PC-3 (cell line): Measurements from ENCODE around the gene LBR. TPM values are rescaled to one million over a fixed set of nuclear protein-coding genes. Genes with fewer than 3 reads are reported as not detected.

Experiments
- ATAC-seq: fragments of 200-7000 bp; cut with Tn5 transposase; 2 replicates; pipeline ENCODE4 v1.9.1; 2020; ENCODE audit warnings: mild to moderate bottlenecking, moderate library complexity
- BruUV-seq: library from RNA; stranded (reverse); fragments of 400-500 nt; replicated peaks from 2 replicates; lab custom pipeline; 2021; lab: Mats Ljungman, UMichigan
- CTCF ChIA-PET: fragments of 300-600 bp; sonication (Branson Sonifier 250); formaldehyde crosslinking; loops from one replicate; lab custom pipeline; 2022; ENCODE audit warnings: antibody characterized with exemption; lab: Charles Lee
- POLR2A ChIA-PET: fragments of 300-600 bp; sonication (Branson Sonifier 250); formaldehyde crosslinking; loops from one replicate; lab custom pipeline; 2022; ENCODE audit warnings: antibody characterized with exemption; ENCODE audit not compliant: unreplicated experiment; lab: Charles Lee
- DNase-seq: peaks from one replicate; pipeline ENCODE4 v3.0.0-alpha.2; 2015
- H2AFZ ChIP-seq: fragments of 300-600 bp; sonication (generic); 2 replicates; pipeline ENCODE4 v1.6.0; 2016; ENCODE audit warnings: antibody characterized with exemption, low read length
- H3F3A ChIP-seq: fragments of 300-600 bp; sonication (generic); one replicate; pipeline ENCODE4 v1.6.0; 2017; ENCODE audit warnings: antibody characterized with exemption, low read length, control low read depth, mild to moderate bottlenecking; ENCODE audit not compliant: unreplicated experiment
- H3K27ac ChIP-seq: fragments of 300-600 bp; sonication (generic); 2 replicates; pipeline ENCODE4 v1.5.1; 2016; ENCODE audit warnings: mild to moderate bottlenecking, low read length
- H3K27me3 ChIP-seq: fragments of 300-600 bp; sonication (generic); 2 replicates; pipeline ENCODE4 v1.6.1; 2016; ENCODE audit warnings: low read length, mixed read lengths
- H3K36me3 ChIP-seq: fragments of 300-600 bp; sonication (generic); 2 replicates; pipeline ENCODE4 v1.6.1; 2016; ENCODE audit warnings: low read depth, mixed run types, low read length, mixed read lengths
- H3K4me1 ChIP-seq: fragments of 300-600 bp; sonication (generic); 2 replicates; pipeline ENCODE4 v1.5.1; 2016; ENCODE audit warnings: low read length; ENCODE audit not compliant: insufficient read depth
- H3K4me2 ChIP-seq: fragments of 300-600 bp; sonication (generic); 2 replicates; pipeline ENCODE4 v1.6.0; 2016; ENCODE audit warnings: low read length
- H3K4me3 ChIP-seq: fragments of 300-600 bp; sonication (generic); 2 replicates; pipeline ENCODE4 v1.5.1; 2016; ENCODE audit warnings: mild to moderate bottlenecking, low read length, mixed read lengths
- H3K79me2 ChIP-seq: fragments of 300-600 bp; sonication (generic); 2 replicates; pipeline ENCODE4 v1.6.1; 2017; ENCODE audit warnings: low read length, mixed read lengths
- H3K9ac ChIP-seq: fragments of 300-600 bp; sonication (generic); 2 replicates; pipeline ENCODE4 v1.6.0; 2016; ENCODE audit warnings: mild to moderate bottlenecking, low read length
- H3K9me2 ChIP-seq: fragments of 300-600 bp; sonication (generic); replicated peaks from 2 replicates; pipeline ENCODE4 v1.6.1; 2016; ENCODE audit warnings: mixed run types, low read length, mixed read lengths
- H3K9me3 ChIP-seq: fragments of 300-600 bp; sonication (generic); 2 replicates; pipeline ENCODE4 v1.6.1; 2016; ENCODE audit warnings: low read length, mixed read lengths
- H4K20me1 ChIP-seq: fragments of 300-600 bp; sonication (generic); 2 replicates; pipeline ENCODE4 v1.6.1; 2016; ENCODE audit warnings: low read length, mixed read lengths
- CTCF ChIP-seq: fragments of 300-600 bp; sonication (generic); conservative IDR thresholded peaks from 2 replicates; pipeline ENCODE4 v1.5.1; 2017; ENCODE audit warnings: antibody characterized with exemption, low read depth, mild to moderate bottlenecking, low read length
- EZH2 ChIP-seq: fragments of 300-600 bp; sonication (generic); IDR thresholded peaks from one replicate; pipeline ENCODE4 v1.6.1; 2017; ENCODE audit warnings: antibody characterized with exemption, mild to moderate bottlenecking, low read length; ENCODE audit not compliant: unreplicated experiment
- EZH2phosphoT487 ChIP-seq: fragments of 300-600 bp; sonication (generic); IDR thresholded peaks from 2 replicates; pipeline ENCODE4 v1.6.1; 2018; ENCODE audit warnings: mild to moderate bottlenecking, antibody characterized with exemption, low read length, borderline replicate concordance
- intact Hi-C: fragments of 100-400 bp; cut with micrococcal nuclease; formaldehyde crosslinking; loops from 2 replicates; pipeline ENCODE4 v1.9.0; 2023
- total RNA-seq: library from RNA; depleted of rRNA; stranded (reverse); fragments of >200 nt; gene quantifications from 2 replicates; pipeline ENCODE4 v1.2.3, GENCODE V29; 2014

Gene LBR
- total RNA-seq, 1 experiment from 2014 or later = 35.1 TPM

DNA sequence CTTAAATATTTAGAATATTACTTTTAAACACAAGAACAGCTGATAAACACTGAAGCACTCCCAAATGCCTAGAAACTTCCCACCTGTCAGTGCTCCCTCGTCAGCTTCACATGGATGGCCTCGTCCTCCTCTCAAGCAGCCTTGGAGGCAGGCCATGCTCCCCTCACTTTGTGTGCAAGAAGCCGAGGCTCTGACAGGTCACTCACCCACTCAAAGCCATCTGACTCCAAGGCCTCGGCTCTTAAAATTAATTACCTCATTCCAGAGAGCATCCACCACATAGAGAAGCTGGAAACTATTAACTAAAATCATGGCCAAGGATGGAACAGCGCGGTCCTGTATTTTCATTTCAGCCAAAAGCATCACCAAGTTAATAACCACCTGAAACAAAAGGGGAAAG lies 17.8 kb downstream of the LBR start:
- Histone ChIP-seq H3K4me1 (no peaks in the 10 kb centered on the region), H4K20me1 (0 out of 2 replicates have a peak, but pooled peaks cover 7% of the 10 kb centered on the region), H3K9me2 (no peaks in the 10 kb centered on the region), H3K4me2 (no peak overlapping the region), H3K4me3 (no peak overlapping the region), H3K79me2 (no peaks in the 10 kb centered on the region; the same call in 1 of the 2 replicates), H3K9me3 (no peaks in the 10 kb centered on the region), H3K27ac (no peak overlapping the region), H3K36me3 (peaks cover 63% of the 10 kb centered on the region), H3K27me3 (no peaks in the 10 kb centered on the region), H2AFZ (no peak overlapping the region), H3F3A (no peaks in the 10 kb centered on the region), H3K9ac (no peak overlapping the region)
- CTCF ChIA-PET = no interaction called here
- ATAC-seq (no peak), DNase-seq (no peak)
- TF ChIP-seq EZH2phosphoT487 (no peak), CTCF (no peak), EZH2 (no peak)
- POLR2A ChIA-PET = no interaction called here
- no TSS peak for BruUV-seq
- intact Hi-C loops = no loop called here

- no peaks in the 10 kb centered on the region for H4K20me1 ChIP-seq
- H3K4me3 ChIP-seq = no peak overlapping the region
- H3K79me2 ChIP-seq = no peaks in the 10 kb centered on the region
- ChIA-PET POLR2A (no interaction called here), CTCF (no interaction called here)
- no peak for DNase-seq
- no peak overlapping the region for H3K27ac ChIP-seq
- H3K36me3 ChIP-seq = peaks cover 55% of the 10 kb centered on the region
- no peaks in the 10 kb centered on the region for H3K4me1 ChIP-seq
- intact Hi-C loops = no loop called here
- H3K9ac ChIP-seq = no peak overlapping the region
- no peak overlapping the region for H2AFZ ChIP-seq
- no peak for ATAC-seq
- H3K9me3 ChIP-seq = no peaks in the 10 kb centered on the region
- BruUV-seq = no TSS peak
- H3K27me3 ChIP-seq = no peaks in the 10 kb centered on the region
- H3F3A ChIP-seq = no peaks in the 10 kb centered on the region
- no peaks in the 10 kb centered on the region for H3K9me2 ChIP-seq
- TF ChIP-seq EZH2phosphoT487 = no peak
- TF ChIP-seq EZH2 = no peak
- no peak for TF ChIP-seq CTCF
- no peak overlapping the region for H3K4me2 ChIP-seq
Measured at GRCh38 chr1:225409051-225409450, 18.8 kb downstream of the LBR start.

- Histone ChIP-seq H3K4me3 (no peak overlapping the region), H3K27ac (no peak overlapping the region), H3F3A (no peaks in the 10 kb centered on the region), H3K4me1 (no peaks in the 10 kb centered on the region), H3K9me3 (no peaks in the 10 kb centered on the region), H4K20me1 (no peaks in the 10 kb centered on the region), H3K9ac (no peak overlapping the region), H2AFZ (no peak overlapping the region), H3K79me2 (no peaks in the 10 kb centered on the region), H3K27me3 (no peaks in the 10 kb centered on the region), H3K4me2 (no peak overlapping the region), H3K36me3 (peaks cover 50% of the 10 kb centered on the region), H3K9me2 (no peaks in the 10 kb centered on the region)
- CTCF ChIA-PET = no interaction called here
- ATAC-seq (no peak), DNase-seq (no peak)
- intact Hi-C loops = no loop called here
- TF ChIP-seq EZH2 = no peak
- POLR2A ChIA-PET = no interaction called here
- no TSS peak for BruUV-seq
Measured at GRCh38 chr1:225408249-225408648, 19.6 kb downstream of the LBR start.
